Left lung (tissue), 10 donors: ENCODE data around the gene GAPVD1. TPM values are rescaled to one million over a fixed set of nuclear protein-coding genes. Genes with fewer than 3 reads are reported as not detected.
A peak's percentile ranks its signal among the peaks of the same experiment; 100 is the strongest.

Experiments
- ATAC-seq: fragments of 200-7000 bp; cut with Tn5 transposase; one replicate; pipeline ENCODE4 v1.9.1; 2020; ENCODE audit warnings: moderate library complexity
- DNase-seq, 4 donors: peaks; one replicate each; pipeline ENCODE4 v3.0.0-alpha.2; 2013 to 2020
- H3K27ac ChIP-seq, 2 donors: fragments of 200-600 bp; sonication (generic) in 1 of 2; one replicate each; pipeline versions ENCODE4 v1.5.0 to v1.8.0; 2020 to 2021
- H3K27me3 ChIP-seq, 2 donors: fragments of 200-600 bp; sonication (generic) in 1 of 2; one replicate each; pipeline versions ENCODE4 v1.5.0 to v1.8.0; 2020 to 2021
- H3K36me3 ChIP-seq, 2 donors: fragments of 200-600 bp; sonication (generic) in 1 of 2; one replicate each; pipeline versions ENCODE4 v1.5.0 to v1.8.0; 2020 to 2021
- H3K4me1 ChIP-seq, 2 donors: fragments of 200-600 bp; one replicate each; pipeline ENCODE4 v1.8.0; 2021
- H3K4me3 ChIP-seq, 2 donors: fragments of 200-600 bp; sonication (generic) in 1 of 2; one replicate each; pipeline versions ENCODE4 v1.5.0 to v1.8.0; 2020 to 2021; ENCODE audit warnings: mild to moderate bottlenecking in 1 of 2
- H3K9me3 ChIP-seq, 2 donors: fragments of 200-600 bp; sonication (generic) in 1 of 2; one replicate each; pipeline versions ENCODE4 v1.5.0 to v1.8.0; 2020 to 2021
- intact Hi-C, 2 donors: fragments of 100-400 bp; cut with DNase I; formaldehyde crosslinking; loops; one replicate each; pipeline versions ENCODE4 v1.11.2 to v1.14.2; 2022
- polyA plus RNA-seq, 6 donors: library from polyadenylated mRNA; unstranded; fragments of 120-200 nt; gene quantifications; one replicate each; pipeline ENCODE4 v1.2.1, GENCODE V29; 2013; ENCODE audit not compliant: insufficient read length in 6 of 6
- total RNA-seq, 2 donors: library from RNA; stranded (reverse); fragmentation: NEBNext Ultra II Directional; extraction: Animal tissue kit (Norgen Biotek cat#: 25700); gene quantifications; one replicate each; pipeline ENCODE4 v1.2.1, GENCODE V29; 2021
- TF ChIP-seq, protein P1 (sequence below), 2 donors: fragments of 200-600 bp; sonication (generic) in 1 of 2; IDR thresholded peaks; one replicate each; pipeline versions ENCODE4 v1.5.0 to v1.8.0; 2021; ENCODE audit warnings: antibody characterized with exemption in 2 of 2
- donor health status: DM: no; HTN: yes; CAD: no.
- donor health status: DM: no; HTN: no; CAD: no.

GAPVD1 gene
- total and polyA plus RNA-seq, 8 donors = 39.1 to 63.5 (median 44.2) TPM

DNA sequence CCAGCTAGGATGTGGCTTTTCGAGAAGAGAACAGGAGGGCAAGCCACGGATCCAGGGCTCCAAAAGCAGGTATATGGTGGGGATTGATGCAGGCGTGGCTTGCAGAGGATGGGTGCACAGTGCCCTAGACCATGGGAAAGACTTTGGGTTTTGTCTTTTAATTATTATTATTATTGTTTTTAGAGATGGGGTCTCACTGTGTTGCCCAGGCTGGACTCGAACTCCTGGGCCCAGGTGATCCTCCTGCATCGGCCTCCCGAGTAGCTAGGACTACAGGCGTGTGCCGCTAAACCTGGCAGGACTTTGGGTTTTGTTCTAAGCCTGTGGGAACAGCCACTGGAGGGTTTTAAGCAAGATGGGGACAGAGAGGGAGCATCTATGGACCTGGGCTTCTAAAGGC lies 152.0 kb downstream of the GAPVD1 start:
- Histone ChIP-seq H3K4me1 (peaks cover 0 to 8% of the 10 kb centered on the region in 2 donors), H3K27me3 (peaks cover 0 to 8% of the 10 kb centered on the region in 2 donors), H3K4me3 (no peak overlapping the region), H3K36me3 (no peaks in the 10 kb centered on the region), H3K9me3 (no peaks in the 10 kb centered on the region), H3K27ac (no peak overlapping the region)
- ATAC-seq = no peak
- TF ChIP-seq, protein P1, sequence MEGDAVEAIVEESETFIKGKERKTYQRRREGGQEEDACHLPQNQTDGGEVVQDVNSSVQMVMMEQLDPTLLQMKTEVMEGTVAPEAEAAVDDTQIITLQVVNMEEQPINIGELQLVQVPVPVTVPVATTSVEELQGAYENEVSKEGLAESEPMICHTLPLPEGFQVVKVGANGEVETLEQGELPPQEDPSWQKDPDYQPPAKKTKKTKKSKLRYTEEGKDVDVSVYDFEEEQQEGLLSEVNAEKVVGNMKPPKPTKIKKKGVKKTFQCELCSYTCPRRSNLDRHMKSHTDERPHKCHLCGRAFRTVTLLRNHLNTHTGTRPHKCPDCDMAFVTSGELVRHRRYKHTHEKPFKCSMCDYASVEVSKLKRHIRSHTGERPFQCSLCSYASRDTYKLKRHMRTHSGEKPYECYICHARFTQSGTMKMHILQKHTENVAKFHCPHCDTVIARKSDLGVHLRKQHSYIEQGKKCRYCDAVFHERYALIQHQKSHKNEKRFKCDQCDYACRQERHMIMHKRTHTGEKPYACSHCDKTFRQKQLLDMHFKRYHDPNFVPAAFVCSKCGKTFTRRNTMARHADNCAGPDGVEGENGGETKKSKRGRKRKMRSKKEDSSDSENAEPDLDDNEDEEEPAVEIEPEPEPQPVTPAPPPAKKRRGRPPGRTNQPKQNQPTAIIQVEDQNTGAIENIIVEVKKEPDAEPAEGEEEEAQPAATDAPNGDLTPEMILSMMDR (IDR thresholded peaks at IDR 0.05) = no peak
- intact Hi-C loops = loop anchor here (10.0 kb wide), 2 partner anchors 221 to 811 kb away; no protein-coding TSS in a partner anchor
- DNase-seq = peak in 1 of 4 donors; percentile 44

DNA sequence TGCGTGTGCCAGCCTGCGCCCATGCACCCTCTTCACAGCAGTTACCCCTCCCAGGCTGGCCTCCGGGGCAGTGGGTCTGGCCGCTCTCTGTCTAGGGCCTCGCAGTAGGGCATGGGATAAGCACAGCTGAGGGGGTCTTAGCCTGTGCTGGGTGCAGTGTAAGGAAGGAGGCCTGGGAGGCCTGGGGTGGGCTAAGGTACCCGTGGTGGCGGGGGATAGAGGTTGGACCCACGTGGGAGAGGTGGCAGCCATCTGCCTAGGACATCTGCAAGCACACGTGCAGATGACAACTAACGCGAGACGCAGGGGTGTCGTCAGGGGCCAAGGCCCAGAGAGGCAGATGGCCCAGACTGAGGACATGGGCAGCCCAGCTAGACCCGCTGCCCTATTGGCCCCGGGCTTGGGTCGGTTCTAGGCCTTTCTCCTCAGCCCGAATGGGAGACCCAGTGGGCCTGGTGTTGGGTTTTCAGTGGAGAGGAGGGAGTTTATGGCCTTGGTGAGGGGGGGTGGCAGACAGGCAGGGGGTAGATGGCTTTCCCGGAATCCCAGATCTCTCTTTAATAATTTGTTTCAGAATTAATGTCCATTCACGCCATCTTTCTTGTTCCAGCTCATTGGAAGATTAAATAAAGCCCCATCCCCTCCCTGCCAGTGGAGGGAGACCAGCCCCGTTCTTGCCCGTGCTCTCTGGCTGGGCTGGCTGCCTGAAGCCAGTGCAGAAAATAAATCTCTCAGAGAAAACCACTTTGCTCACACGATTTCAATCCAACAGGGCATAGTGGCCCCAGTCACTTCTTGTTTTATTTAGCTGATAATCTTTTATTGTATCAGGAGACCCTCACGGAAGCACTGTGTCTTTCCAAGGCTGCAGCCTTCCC lies 154.2 kb downstream of the GAPVD1 start:
- DNase-seq = peak in 1 of 4 donors; percentile 65
- Histone ChIP-seq H3K9me3 (no peaks in the 10 kb centered on the region), H3K4me3 (no peak overlapping the region), H3K36me3 (no peaks in the 10 kb centered on the region), H3K4me1 (no peaks in the 10 kb centered on the region), H3K27ac (no peak overlapping the region), H3K27me3 (no peaks in the 10 kb centered on the region)
- no peak for ATAC-seq
- intact Hi-C loops = loop anchor here (10.0 kb wide), 2 partner anchors 219 to 809 kb away; no protein-coding TSS in a partner anchor
- TF ChIP-seq, protein P1 (IDR thresholded peaks at IDR 0.05) = no peak

DNA sequence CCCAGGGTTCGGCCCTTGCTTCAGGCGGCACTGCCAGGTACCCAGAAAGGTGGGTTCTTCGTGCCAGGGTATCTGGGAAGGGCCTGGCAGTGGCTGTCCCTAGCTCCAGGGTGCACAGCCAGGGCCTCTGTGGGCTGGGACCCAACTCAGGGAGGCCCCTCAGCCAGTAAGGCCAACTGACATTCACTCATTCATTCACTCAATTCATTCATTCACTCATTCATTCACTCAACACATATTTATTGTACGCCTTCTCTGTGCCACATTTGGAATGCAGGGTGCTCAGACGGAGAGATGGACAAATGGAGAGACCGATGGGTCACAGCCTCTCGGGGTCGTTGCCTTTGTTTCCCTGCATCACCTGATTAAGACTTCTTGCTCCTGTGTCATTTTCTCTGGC lies 154.9 kb downstream of the GAPVD1 start:
- ATAC-seq = no peak
- Histone ChIP-seq H3K4me1 (no peaks in the 10 kb centered on the region), H3K9me3 (no peaks in the 10 kb centered on the region), H3K4me3 (no peak overlapping the region), H3K36me3 (no peaks in the 10 kb centered on the region), H3K27ac (no peak overlapping the region), H3K27me3 (no peaks in the 10 kb centered on the region)
- TF ChIP-seq, protein P1 (IDR thresholded peaks at IDR 0.05) = no peak
- intact Hi-C loops = loop anchor here (10.0 kb wide), 2 partner anchors 218 to 808 kb away; no protein-coding TSS in a partner anchor
- peak in 1 of 4 donors; percentile 47 for DNase-seq

Other genes with a start within 250 kb of the GAPVD1 start
- 10 to 100 TPM; 12.7 to 22.7 TPM for gene SCAI, start 118.3 kb upstream of the GAPVD1 start, total RNA-seq
- gene SCAI, start 118.3 kb upstream of the GAPVD1 start, polyA plus RNA-seq = 10 to 100 TPM; 12.8 to 18.0 (median 15.7) TPM
- gene PPP6C, start 72.0 kb upstream of the GAPVD1 start, total RNA-seq = 10 to 100 TPM; 43.9 to 47.2 TPM
- 10 to 100 TPM; 39.9 to 50.5 (median 46.1) TPM for gene PPP6C, start 72.0 kb upstream of the GAPVD1 start, polyA plus RNA-seq
- 10 to 100 TPM; 13.9 to 18.7 TPM for gene RABEPK, start 61.3 kb upstream of the GAPVD1 start, total RNA-seq
- gene RABEPK, start 61.3 kb upstream of the GAPVD1 start, polyA plus RNA-seq = 10 to 100 TPM; 23.2 to 28.4 (median 24.3) TPM
- 100 to 1,000 TPM; 340 to 479 TPM for gene HSPA5, start 20.5 kb upstream of the GAPVD1 start, total RNA-seq
- gene HSPA5, start 20.5 kb upstream of the GAPVD1 start, polyA plus RNA-seq = 100 to 1,000 TPM; 270 to 353 (median 324) TPM